GM21381 (cell line): Measurements from ENCODE around the gene CCL3.
"Not testable (repeated sequence)": the region's sequence is repeated elsewhere in the genome, so short reads cannot be mapped to it uniquely, and the experiment has no call there.

Experiments
- ATAC-seq: cut with Tn5 transposase; IDR thresholded peaks from one replicate; pipeline ENCODE4 v1.9.1; 2021; ENCODE audit warnings: mild to moderate bottlenecking, moderate library complexity; ENCODE audit not compliant: unreplicated experiment

Gene CCL3

DNA sequence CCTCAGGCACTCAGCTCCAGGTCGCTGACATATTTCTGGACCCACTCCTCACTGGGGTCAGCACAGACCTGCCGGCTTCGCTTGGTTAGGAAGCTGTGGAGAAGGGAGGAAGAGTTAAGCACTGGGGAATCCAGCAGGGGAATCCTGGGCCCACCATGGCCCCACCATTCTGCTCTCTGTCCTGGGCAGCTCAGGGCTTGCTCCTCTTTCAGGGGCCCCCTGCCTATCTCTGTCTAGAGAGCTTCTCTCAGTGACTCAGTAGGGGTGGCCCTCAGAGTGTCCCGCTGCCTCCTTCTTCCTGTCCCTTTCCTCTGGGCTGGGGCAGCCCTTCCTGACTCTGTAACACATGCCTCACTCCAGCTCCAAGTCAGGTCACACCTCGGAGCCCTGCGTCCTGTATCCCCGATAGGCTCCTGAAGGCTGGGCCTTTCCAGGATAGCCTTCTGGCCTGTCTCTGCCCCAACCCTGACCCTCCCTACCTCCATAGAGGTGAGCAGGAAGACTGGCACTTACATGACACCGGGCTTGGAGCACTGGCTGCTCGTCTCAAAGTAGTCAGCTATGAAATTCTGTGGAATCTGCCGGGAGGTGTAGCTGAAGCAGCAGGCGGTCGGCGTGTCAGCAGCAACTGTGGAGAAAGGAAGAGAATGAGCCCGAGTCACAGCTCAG is 1.1 kb downstream of the CCL3 start:
- ATAC-seq, result no peak

DNA sequence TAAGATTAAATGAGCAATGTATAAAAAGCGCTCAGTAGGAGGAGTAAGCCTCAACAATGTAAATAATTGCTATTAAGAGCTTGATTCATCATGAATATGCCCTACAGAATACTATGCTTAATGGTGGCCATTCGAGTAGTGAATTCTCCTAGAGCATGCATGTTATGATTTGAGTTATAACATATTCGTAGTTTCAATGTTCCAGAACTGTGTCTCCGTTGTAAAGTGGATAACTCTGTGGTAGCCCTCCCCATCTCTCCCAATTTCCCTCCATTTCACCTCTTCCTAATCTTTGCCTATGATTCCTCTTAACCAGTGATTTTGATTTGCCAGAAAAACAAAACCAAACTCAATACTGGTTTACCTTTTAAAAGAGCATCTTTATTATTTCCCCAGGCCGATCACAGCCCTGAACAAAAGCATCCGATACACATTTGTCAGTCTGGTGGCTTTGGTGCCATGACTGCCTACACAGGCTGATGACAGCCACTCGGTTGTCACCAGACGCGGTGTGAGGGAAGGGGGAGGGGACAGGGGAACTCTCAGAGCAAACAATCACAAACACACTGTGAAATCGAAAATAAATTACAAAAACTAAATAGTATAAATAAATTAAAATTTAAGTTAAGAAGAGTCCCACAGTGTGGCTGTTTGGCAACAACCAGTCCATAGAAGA is 1.9 kb downstream of the CCL3 start:
- not testable (repeated sequence) for ATAC-seq

GRCh38 chr17:36087471-36087870 is 2.5 kb downstream of the CCL3 start:
- not testable (repeated sequence) for ATAC-seq

- no peak for ATAC-seq
Observed at GRCh38 chr17:36086791-36087190, 3.2 kb downstream of the CCL3 start.

DNA sequence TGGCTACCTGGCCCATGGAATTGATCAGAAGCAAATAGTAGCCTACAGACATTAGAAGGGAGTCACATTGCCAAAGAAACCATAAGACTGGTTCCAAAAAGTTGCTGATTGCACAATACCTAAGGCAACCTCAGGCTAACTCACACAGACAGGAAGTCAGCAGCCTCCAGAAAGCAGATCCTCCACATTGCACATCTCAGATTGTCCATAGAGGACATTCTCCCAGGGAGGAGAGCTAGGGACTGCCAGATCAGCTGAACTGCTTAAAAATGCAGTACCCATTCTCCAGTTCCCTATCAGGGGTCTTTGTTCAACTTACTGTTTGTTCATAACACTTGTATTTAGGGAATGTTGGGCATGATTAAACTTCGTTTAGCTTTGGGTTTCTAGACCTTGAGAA is 4.2 kb downstream of the CCL3 start:
- no peak for ATAC-seq

GRCh38 chr17:36083691-36084090 is 6.3 kb downstream of the CCL3 start:
- ATAC-seq, result not testable (repeated sequence)

GRCh38 chr17:36082482-36083120 is 7.3 kb downstream of the CCL3 start:
- peak; percentile 63 for ATAC-seq

DNA sequence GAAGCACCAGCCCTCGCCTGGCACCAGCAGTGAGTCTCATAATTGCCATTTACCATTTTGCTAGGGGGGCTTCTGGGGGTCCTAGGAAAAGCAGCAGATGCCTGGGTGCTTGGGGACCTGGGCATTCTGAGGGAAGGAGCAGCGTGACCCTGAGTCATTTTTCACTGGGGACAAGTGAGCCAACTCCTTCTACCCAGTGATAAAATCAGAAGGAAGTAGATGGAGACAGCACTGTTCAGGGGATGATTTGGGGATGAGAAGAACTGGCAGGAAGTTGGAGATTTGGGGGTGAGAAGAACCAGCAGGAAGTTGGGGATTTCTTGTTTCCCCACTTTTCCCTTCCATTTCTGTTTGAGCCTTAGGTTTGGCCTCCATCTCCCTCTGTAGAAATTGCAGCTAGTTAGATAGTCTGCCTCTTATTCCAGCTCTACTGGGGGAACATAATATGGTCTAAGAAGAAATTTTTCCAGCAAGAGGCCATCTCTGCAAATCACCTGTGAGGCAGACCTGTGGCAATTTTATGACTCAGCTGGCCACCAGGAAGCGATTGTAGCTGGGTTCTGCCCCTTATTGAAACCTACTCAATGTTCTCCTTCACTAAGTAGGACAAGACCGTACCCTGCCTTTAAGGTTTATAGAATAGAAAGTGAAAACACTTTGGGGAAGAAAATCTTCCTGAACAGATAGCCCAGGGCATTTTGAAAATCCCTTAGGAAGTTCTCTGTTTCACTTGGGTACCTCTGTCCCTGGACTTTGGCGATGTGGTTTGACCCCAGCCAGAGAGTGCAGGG is 8.1 kb downstream of the CCL3 start:
- ATAC-seq, result peak; percentile 25

GRCh38 chr17:36074365-36074764 is 15.6 kb downstream of the CCL3 start:
- ATAC-seq, result no peak

DNA sequence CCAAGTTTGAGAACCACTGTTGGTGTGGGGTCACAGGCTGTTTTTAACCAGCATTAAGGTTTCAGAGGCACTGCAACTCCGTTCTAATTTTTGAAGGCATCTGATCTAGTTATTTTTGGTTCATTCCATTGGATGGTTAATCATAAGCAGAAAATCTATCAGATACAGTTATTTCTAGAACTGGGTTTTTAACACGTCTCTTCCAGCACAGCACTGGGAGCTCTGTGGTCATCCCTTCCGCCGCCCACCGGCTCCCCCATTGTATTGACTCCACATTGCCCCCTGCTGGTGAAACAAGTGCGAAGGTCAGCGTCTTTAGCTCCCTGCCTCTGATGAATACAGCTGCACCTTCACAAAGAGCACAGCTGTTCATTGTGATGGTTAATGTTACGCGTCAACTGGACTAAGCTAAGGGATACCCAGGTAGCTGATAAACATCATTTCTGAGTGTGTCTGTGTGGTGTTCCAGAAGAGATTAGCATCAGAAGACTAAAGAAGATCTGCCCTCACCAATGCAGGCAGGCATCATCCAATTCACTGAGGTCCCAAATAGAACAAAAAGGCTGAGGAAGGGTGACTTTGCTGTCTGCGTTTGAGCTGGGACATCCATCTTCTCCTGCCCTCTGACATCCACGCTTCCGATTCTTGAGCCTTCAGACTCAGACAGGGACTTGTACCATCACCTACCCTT is 17.4 kb downstream of the CCL3 start:
- ATAC-seq, result no peak

DNA sequence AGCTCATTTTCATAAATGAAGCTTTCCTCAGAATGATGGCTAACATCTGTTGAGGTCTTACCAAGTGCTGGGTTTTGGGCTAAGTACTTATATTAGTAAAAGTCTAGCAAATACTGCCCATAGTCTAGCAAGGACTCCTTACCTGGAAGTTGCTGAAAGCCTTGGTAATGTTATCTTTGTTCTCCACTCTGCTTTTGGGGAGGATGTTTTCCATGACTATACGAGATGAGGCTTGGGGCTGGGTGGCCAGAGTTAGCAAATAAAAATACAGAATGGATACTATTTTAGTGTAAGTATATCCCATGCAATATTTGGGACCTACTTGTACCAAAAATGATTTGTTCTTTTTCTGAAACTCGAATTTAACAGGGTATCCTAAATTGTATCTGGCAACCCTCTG is 18.2 kb downstream of the CCL3 start:
- no peak for ATAC-seq

DNA sequence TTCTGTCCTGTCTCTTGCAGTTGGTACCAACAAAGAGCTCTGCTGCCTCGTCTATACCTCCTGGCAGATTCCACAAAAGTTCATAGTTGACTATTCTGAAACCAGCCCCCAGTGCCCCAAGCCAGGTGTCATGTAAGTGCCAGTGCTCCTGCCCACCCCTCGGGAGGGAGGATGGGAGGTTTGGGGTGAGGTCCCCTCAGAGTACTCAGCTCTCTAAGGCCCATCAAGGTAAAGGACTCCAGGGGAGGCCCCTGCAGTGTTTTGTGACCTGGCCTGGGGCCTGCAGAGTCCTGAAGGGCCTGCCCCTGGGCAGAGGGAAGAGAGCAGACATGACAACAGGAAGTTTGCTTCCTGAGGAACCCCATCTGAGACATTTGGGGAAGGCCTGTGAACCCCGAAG is 19.5 kb downstream of the CCL3 start:
- no peak for ATAC-seq

DNA sequence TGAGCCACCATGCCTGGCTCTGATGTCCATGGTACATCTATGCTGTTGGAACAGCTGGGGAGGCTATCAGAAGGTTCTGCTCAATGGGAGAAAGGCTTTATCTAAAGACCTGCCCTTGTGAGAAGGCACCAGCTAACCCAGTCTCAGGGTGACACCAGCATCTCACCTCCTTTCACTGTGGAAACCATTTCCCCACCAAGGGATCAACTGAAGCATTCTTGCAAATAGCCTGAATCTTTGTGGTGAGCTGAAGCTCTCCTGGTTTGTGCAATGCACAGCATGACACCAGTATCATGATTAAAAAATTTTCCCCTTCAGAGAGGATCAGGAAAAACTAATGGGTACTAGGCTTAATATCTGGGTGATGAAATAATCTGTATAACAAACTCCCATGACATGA is 20.8 kb downstream of the CCL3 start:
- no peak for ATAC-seq

DNA sequence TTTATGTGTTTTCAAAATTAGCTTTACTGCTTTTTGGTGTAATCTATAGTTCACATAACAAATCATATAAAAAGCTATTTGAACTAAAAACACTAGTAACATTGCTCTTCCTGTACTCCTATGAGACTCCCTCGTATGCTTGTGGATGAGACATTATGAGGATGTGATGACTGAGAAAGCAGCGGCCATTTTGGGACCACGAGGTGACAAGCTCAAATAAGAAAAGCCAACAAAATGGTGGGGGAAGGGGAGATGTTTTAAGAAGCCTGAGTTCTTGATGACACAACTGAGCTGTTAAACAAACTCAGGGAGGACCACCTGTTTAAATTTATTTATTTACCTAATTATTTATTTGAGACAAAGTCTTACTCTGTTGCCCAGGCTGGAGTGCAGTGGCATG is 21.4 kb downstream of the CCL3 start:
- no peak for ATAC-seq

DNA sequence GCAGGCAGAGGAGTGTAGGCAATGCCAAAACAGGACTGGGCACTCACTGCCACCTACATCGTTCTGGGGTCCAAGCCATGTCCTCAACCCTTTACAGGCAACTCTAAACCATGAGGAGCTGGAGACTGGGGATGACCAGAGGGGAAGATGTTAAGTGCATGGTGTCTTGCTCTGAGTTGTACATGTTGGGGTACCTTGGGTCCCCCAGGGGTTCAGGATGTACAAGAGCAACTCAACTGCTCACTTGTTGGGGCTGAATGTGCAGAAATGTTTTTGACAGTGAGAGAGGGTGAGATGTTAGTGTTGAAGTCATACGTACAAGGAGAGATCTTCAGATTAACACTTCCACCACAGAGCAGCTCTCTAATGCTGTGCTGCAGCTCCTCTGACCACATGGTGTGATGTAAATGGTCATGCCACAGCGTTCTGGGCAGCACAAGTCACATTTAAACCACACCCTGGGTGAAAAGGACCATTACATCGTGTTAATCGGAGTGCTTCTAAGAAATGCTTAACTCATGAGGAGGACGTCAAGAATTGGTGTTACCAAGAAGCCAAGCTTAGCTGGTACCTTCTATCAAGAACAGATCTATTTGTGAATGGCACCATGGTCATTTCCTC is 23.5 kb downstream of the CCL3 start:
- ATAC-seq, result no peak

DNA sequence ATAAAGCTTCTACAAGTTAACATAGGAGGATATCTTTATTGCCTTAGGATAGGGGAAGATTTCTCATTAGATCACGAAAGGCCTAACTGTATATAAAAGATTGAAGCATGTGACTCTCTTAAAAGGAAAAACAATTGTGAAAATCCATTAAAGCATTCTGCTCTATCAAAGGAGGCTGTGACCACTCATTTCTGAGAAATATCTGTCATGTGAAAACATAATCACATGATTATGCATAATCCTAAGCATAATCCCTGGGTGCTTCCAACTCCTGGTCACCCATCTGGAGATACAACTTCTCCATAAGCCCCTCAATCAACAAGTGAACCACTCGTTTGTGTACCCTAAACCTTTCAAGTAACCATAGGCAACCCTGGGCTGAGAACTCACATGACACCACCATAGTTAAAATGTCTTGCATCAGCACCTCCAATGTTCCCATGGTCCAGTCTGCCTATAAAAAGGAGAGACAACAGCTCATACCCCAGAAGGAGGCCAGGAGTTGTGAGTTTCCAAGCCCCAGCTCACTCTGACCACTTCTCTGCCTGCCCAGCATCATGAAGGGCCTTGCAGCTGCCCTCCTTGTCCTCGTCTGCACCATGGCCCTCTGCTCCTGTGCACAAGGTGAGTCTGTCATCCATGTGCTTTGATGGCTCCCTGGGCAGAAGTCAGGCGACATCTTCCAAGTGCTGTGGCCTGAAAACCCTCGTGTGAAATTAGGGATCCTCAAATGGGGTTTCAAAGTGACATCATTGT is 26.0 kb downstream of the CCL3 start, which contains the start of gene CCL18:
Gene CCL18, plus strand, starts transcription at position 487 of the 756 bp plus-strand sequence. Its CDS starts 71 bp downstream, at position 558.
- no peak for ATAC-seq

GRCh38 chr17:36060816-36061215 is 29.1 kb downstream of the CCL3 start:
- ATAC-seq, result no peak

GRCh38 chr17:36059406-36059805 is 30.5 kb downstream of the CCL3 start:
- ATAC-seq, result no peak

GRCh38 chr17:36057911-36058310 is 32.0 kb downstream of the CCL3 start:
- ATAC-seq, result no peak
